ENCODE measurements around the gene TOPBP1. TPM values are rescaled to one million over a fixed set of nuclear protein-coding genes. Genes with fewer than 3 reads are reported as not detected.

Gene TOPBP1
- total RNA-seq, 6 experiments from 2014 or later: 5.3 to 20.6 (median 8.1) TPM

DNA sequence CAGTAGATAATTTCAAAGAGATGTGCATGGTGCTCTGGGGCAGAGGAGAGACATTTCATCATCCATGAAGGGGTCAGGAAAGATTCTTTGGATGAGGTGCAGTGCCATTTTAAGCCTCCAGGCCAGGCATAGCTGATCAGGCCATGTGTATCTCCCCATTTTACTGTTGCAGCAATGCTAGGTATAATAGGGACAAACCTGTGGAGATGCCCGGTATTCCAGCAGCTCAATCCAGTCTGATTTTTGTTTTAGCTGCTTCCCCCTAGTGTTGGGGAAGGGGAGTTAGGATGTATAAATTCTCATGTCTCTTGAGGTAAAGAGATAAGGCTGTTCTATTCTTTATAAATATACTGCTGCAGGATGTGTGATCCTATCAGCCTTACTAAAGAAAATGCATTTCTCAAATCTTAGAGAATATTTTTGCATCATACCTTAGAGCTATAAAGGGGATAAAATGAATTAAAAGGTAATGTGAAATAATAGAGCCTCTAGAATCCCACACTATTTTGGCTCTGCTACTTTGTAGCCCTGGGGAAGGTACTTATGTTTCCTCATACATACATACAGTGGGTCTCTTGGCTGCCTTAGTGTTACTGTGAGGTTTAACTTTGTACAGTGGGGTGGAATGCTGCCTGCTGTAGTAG, 83.1 kb downstream of the TOPBP1 start:
- no peak for TF ChIP-seq POLR2A (IDR thresholded peaks at IDR 0.05)
- TF ChIP-seq, protein P1, sequence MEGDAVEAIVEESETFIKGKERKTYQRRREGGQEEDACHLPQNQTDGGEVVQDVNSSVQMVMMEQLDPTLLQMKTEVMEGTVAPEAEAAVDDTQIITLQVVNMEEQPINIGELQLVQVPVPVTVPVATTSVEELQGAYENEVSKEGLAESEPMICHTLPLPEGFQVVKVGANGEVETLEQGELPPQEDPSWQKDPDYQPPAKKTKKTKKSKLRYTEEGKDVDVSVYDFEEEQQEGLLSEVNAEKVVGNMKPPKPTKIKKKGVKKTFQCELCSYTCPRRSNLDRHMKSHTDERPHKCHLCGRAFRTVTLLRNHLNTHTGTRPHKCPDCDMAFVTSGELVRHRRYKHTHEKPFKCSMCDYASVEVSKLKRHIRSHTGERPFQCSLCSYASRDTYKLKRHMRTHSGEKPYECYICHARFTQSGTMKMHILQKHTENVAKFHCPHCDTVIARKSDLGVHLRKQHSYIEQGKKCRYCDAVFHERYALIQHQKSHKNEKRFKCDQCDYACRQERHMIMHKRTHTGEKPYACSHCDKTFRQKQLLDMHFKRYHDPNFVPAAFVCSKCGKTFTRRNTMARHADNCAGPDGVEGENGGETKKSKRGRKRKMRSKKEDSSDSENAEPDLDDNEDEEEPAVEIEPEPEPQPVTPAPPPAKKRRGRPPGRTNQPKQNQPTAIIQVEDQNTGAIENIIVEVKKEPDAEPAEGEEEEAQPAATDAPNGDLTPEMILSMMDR (IDR thresholded peaks at IDR 0.05): peak; percentile 53 to 72 (median 56)
- intact Hi-C loops (cut with DNase I): loop anchor here in 1 of 2 donors (10.0 kb wide), 1 partner anchor 94 kb away; no protein-coding TSS in a partner anchor
- peaks cover 0 to 35% (median 8%) of the 10 kb centered on the region in 4 donors for H3K4me1 ChIP-seq

GRCh38 chr3:133576169-133576568, 85.6 kb downstream of the TOPBP1 start:
- intact Hi-C loops (cut with DNase I): loop anchor here in 1 of 2 donors (10.0 kb wide), 1 partner anchor 91 kb away; no protein-coding TSS in a partner anchor
- Histone ChIP-seq H3K36me3 (peaks cover 5 to 44% (median 11%) of the 10 kb centered on the region in 4 donors), H3K27me3 (no peaks in the 10 kb centered on the region), H3K4me1 (peaks cover 0 to 35% (median 8%) of the 10 kb centered on the region in 4 donors), H3K9me3 (no peaks in the 10 kb centered on the region), H3K27ac (no peak overlapping the region), H3K4me3 (peak overlapping the region in 2 of 3 donors; percentile 72 to 84)
- DNase-seq: no peak
- 18% methylated on average over 3 of the region's 3 CpGs for WGBS (ENCODE audit: insufficient coverage, low coverage, low lambda C conversion rate, missing lambda C conversion rate)
- TF ChIP-seq POLR2A (IDR thresholded peaks at IDR 0.05): no peak
- TF ChIP-seq, protein P1 (IDR thresholded peaks at IDR 0.05): no peak
- no peak for ATAC-seq

More for the DNA sequence above, 83.1 kb downstream of the TOPBP1 start:
- WGBS (ENCODE audit: insufficient coverage, low coverage, low lambda C conversion rate, missing lambda C conversion rate): 0% methylated on average over 1 of the region's 1 CpG
- Histone ChIP-seq H3K36me3 (peaks cover 14 to 67% (median 22%) of the 10 kb centered on the region in 4 donors), H3K4me3 (no peak overlapping the region), H3K27me3 (no peaks in the 10 kb centered on the region), H3K27ac (no peak overlapping the region), H3K9me3 (no peaks in the 10 kb centered on the region)
- DNase-seq (no peak), ATAC-seq (peak; percentile 16 to 59 (median 46))

- ATAC-seq: no peak
- intact Hi-C loops (cut with DNase I): loop anchor here in 1 of 2 donors (10.0 kb wide), 1 partner anchor 90 kb away; no protein-coding TSS in a partner anchor
- H3K27me3 ChIP-seq: no peaks in the 10 kb centered on the region
- no peaks in the 10 kb centered on the region for H3K9me3 ChIP-seq
- H3K4me3 ChIP-seq: peak overlapping the region; percentile 67 to 84 (median 72)
- TF ChIP-seq, protein P1 (IDR thresholded peaks at IDR 0.05): no peak
- TF ChIP-seq POLR2A (IDR thresholded peaks at IDR 0.05): no peak
- DNase-seq: no peak
- H3K27ac ChIP-seq: peak overlapping the region; percentile 86 to 95 (median 91)
- H3K4me1 ChIP-seq: peaks cover 0 to 35% (median 8%) of the 10 kb centered on the region in 4 donors
- WGBS (ENCODE audit: insufficient coverage, low coverage, low lambda C conversion rate, missing lambda C conversion rate): 15% methylated on average over 4 of the region's 4 CpGs
- peaks cover 5 to 44% (median 11%) of the 10 kb centered on the region in 4 donors for H3K36me3 ChIP-seq
Observed at GRCh38 chr3:133575086-133575485, 86.7 kb downstream of the TOPBP1 start.

DNA sequence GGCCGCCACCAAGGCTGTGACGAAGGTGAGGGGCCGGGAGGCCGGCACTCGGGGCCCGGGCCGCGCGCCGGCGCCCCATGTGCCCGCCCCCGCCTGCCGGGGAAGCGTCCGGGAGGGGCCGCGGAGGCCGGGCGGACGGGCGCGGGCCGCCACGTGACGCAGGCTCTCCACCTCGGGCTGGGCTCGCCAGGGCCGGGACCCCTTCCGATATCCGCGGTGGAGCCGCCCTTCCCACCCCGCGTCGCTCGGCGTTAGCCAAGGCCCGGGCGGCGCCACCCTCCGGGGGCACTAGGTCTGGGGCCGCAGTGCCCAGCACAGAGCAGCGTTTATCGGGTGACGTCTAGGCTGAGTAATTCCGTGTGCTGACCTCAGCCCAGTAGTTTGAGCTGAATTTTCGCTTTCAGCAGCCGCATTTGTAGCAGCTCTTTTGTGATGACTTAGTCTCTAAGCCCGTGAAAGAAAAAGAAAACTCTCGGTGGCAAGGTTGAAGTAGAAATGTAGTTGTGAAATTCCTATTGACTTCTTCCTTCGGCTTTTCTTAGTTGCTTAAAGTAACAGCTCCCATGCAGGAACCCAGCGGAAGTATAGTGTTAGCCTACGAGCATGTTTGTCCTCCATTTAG, 87.4 kb downstream of the TOPBP1 start:
- Histone ChIP-seq H3K4me3 (peak overlapping the region; percentile 67 to 84 (median 72)), H3K27ac (peak overlapping the region; percentile 86 to 95 (median 91)), H3K36me3 (peaks cover 5 to 37% (median 11%) of the 10 kb centered on the region in 4 donors), H3K9me3 (no peaks in the 10 kb centered on the region), H3K27me3 (no peaks in the 10 kb centered on the region), H3K4me1 (peaks cover 0 to 35% (median 8%) of the 10 kb centered on the region in 4 donors)
- TF ChIP-seq POLR2A (IDR thresholded peaks at IDR 0.05): peak; percentile 57
- TF ChIP-seq, protein P1 (IDR thresholded peaks at IDR 0.05): no peak
- DNase-seq (peak; percentile 80 to 85 (median 83)), ATAC-seq (peak; percentile 27 to 49 (median 46))
- intact Hi-C loops (cut with DNase I): loop anchor here in 1 of 2 donors (10.0 kb wide), 1 partner anchor 90 kb away; no protein-coding TSS in a partner anchor
- 0% methylated on average over 7 of the region's 54 CpGs for WGBS (ENCODE audit: insufficient coverage, low coverage, low lambda C conversion rate, missing lambda C conversion rate)
